Breast epithelium (tissue), 4 donors: ENCODE measurements around the gene KCNJ9. TPM values are rescaled to one million over a fixed set of nuclear protein-coding genes. Genes with fewer than 3 reads are reported as not detected.
A peak's percentile ranks its signal among the peaks of the same experiment; 100 is the strongest.
"Not testable (repeated sequence)": the region's sequence is repeated elsewhere in the genome, so short reads cannot be mapped to it uniquely, and the experiment has no call there.

Experiments used
- DNase-seq, 2 donors: peaks; one replicate each; pipeline ENCODE4 v3.0.0-alpha.2; 2019; ENCODE audit warnings: low spot score in 2 of 2
- H3K27ac ChIP-seq, 2 donors: fragments of 200-600 bp; sonication (generic) in 1 of 2; one replicate each; pipeline ENCODE4 v1.5.1; 2016 to 2019; ENCODE audit warnings: mild to moderate bottlenecking in 1 of 2
- H3K27me3 ChIP-seq, 2 donors: fragments of 200-600 bp; sonication (generic) in 1 of 2; one replicate each; pipeline versions ENCODE4 v1.5.1 to v1.6.0; 2017 to 2019; ENCODE audit warnings: control low read depth in 1 of 2, mild to moderate bottlenecking in 1 of 2
- H3K36me3 ChIP-seq: fragments of 200-600 bp; one replicate; pipeline ENCODE4 v1.5.1; 2019
- H3K4me1 ChIP-seq, 2 donors: fragments of 200-600 bp; sonication (generic); one replicate each; pipeline ENCODE4 v1.5.1; 2016 to 2019; ENCODE audit warnings: control low read depth in 1 of 2
- H3K4me3 ChIP-seq, 3 donors: fragments of 200-600 bp; sonication (generic); 1 replicate in 2 of 3; 2 replicates in 1 of 3; pipeline ENCODE4 v1.5.1; 2016 to 2019; ENCODE audit warnings: mild to moderate bottlenecking in 3 of 3, moderate library complexity in 2 of 3
- H3K9me3 ChIP-seq, 2 donors: fragments of 200-600 bp; sonication (generic) in 1 of 2; one replicate each; pipeline ENCODE4 v1.5.1; 2016 to 2019; ENCODE audit warnings: control low read depth in 1 of 2
- POLR2A ChIP-seq: fragments of 450-650 bp; IDR thresholded peaks from one replicate; pipeline ENCODE4 v1.6.1; 2016; ENCODE audit warnings: antibody characterized with exemption, mild to moderate bottlenecking, moderate library complexity
- POLR2AphosphoS5 ChIP-seq, 3 donors: sonication (generic); formaldehyde crosslinking; IDR thresholded peaks; one replicate each; pipeline ENCODE4 v1.6.1; 2017; ENCODE audit warnings: antibody characterized with exemption in 3 of 3
- intact Hi-C: fragments of 100-400 bp; cut with DNase I; formaldehyde crosslinking; loops from one replicate; pipeline ENCODE4 v1.15.1; 2023; ENCODE audit warnings: low total_unique reads
- total RNA-seq, 3 donors: library from RNA; depleted of rRNA; stranded (reverse); fragments of >200 nt; gene quantifications; one replicate each; pipeline ENCODE4 v1.1.0, GENCODE V29; 2016
- TF ChIP-seq, protein P1 (sequence below), 3 donors: fragments of 450-650 bp; IDR thresholded peaks; one replicate each; pipeline ENCODE4 v1.5.1; 2016 to 2017; ENCODE audit warnings: antibody characterized with exemption in 3 of 3, mild to moderate bottlenecking in 3 of 3, moderate library complexity in 3 of 3

KCNJ9 gene
- total RNA-seq, 3 donors from 2014 or later = not detected

DNA sequence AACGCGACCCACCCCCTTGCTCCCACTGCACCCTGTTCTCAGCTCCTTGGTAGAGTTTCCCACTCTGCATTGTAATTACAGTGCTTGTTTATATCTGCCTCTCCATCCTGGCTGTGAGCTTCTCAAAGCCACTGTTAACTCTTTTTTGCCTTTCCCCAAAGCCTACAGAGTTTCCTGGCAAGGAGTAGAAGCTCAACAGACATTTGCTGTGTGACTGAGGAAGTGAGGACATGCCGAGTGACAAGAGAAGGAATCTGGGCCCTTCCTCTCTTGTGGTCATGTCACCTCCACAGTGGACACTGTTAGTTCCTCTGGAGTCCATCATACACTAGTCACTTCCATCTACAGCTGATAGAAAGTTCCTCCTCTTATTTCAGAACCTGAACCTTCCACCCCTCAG is 23.1 kb downstream of the KCNJ9 start:
- H3K36me3 ChIP-seq = no peaks in the 10 kb centered on the region
- no peaks in the 10 kb centered on the region for H3K9me3 ChIP-seq
- no peak overlapping the region for H3K4me3 ChIP-seq
- H3K4me1 ChIP-seq = peaks cover 7 to 14% of the 10 kb centered on the region in 2 donors
- intact Hi-C loops = no loop called here
- TF ChIP-seq POLR2A (no peak), POLR2AphosphoS5 (IDR thresholded peaks at IDR 0.05) (no peak)
- TF ChIP-seq, protein P1, sequence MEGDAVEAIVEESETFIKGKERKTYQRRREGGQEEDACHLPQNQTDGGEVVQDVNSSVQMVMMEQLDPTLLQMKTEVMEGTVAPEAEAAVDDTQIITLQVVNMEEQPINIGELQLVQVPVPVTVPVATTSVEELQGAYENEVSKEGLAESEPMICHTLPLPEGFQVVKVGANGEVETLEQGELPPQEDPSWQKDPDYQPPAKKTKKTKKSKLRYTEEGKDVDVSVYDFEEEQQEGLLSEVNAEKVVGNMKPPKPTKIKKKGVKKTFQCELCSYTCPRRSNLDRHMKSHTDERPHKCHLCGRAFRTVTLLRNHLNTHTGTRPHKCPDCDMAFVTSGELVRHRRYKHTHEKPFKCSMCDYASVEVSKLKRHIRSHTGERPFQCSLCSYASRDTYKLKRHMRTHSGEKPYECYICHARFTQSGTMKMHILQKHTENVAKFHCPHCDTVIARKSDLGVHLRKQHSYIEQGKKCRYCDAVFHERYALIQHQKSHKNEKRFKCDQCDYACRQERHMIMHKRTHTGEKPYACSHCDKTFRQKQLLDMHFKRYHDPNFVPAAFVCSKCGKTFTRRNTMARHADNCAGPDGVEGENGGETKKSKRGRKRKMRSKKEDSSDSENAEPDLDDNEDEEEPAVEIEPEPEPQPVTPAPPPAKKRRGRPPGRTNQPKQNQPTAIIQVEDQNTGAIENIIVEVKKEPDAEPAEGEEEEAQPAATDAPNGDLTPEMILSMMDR (IDR thresholded peaks at IDR 0.05) = no peak
- peak overlapping the region; percentile 30 to 51 for H3K27ac ChIP-seq
- H3K27me3 ChIP-seq = no peaks in the 10 kb centered on the region
- DNase-seq = no peak

DNA sequence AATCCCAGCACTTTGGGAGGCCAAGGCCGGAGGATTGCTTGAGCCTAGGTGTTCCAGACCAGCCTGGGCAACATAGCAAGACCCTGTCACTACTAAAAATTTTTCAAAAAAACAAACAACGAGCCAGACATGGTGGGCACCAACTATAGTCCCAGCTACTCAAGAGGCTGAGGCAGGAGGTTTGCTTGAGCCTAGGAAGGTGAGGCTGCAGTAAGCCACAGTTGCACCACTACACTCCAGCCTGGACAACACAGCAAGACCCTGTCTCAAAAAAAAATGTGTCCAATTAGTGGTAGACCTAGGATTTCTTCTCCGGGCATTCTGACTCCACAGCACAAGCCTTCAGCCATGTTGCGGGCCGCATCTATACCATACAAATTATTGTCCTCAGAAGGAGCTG is 23.8 kb downstream of the KCNJ9 start:
- H3K27ac ChIP-seq = no peak overlapping the region
- TF ChIP-seq POLR2AphosphoS5 (IDR thresholded peaks at IDR 0.05) (no peak), POLR2A (no peak)
- TF ChIP-seq, protein P1 (IDR thresholded peaks at IDR 0.05) = no peak
- H3K27me3 ChIP-seq = no peaks in the 10 kb centered on the region
- intact Hi-C loops = no loop called here
- H3K4me3 ChIP-seq = no peak overlapping the region
- no peaks in the 10 kb centered on the region for H3K36me3 ChIP-seq
- no peak for DNase-seq
- H3K4me1 ChIP-seq = peaks cover 7 to 14% of the 10 kb centered on the region in 2 donors
- H3K9me3 ChIP-seq = no peaks in the 10 kb centered on the region

DNA sequence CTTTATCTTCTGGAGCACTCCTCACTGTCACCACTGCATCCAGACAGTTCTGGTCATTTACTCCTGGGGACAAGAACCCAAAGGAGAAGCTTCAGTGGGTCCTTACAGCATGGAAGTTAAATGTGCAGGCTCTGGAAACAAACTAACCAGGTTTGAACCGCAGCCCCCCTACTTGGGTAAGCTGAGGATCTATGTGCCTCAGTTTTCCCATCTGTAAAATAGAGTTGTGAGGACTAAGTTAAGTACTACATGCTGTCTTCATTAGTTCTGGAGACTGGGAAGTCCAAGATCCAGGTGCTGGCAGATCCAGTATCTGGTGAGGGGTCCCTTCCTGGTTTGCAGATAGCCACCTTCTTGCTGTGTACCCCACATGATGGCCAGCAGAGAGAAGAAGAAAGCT is 26.2 kb downstream of the KCNJ9 start:
- no peak overlapping the region for H3K4me3 ChIP-seq
- TF ChIP-seq, protein P1 (IDR thresholded peaks at IDR 0.05) = no peak
- H3K4me1 ChIP-seq = peaks cover 7 to 8% of the 10 kb centered on the region in 2 donors
- H3K27ac ChIP-seq = no peak overlapping the region
- DNase-seq = no peak
- H3K27me3 ChIP-seq = no peaks in the 10 kb centered on the region
- no peaks in the 10 kb centered on the region for H3K36me3 ChIP-seq
- intact Hi-C loops = no loop called here
- H3K9me3 ChIP-seq = no peaks in the 10 kb centered on the region

DNA sequence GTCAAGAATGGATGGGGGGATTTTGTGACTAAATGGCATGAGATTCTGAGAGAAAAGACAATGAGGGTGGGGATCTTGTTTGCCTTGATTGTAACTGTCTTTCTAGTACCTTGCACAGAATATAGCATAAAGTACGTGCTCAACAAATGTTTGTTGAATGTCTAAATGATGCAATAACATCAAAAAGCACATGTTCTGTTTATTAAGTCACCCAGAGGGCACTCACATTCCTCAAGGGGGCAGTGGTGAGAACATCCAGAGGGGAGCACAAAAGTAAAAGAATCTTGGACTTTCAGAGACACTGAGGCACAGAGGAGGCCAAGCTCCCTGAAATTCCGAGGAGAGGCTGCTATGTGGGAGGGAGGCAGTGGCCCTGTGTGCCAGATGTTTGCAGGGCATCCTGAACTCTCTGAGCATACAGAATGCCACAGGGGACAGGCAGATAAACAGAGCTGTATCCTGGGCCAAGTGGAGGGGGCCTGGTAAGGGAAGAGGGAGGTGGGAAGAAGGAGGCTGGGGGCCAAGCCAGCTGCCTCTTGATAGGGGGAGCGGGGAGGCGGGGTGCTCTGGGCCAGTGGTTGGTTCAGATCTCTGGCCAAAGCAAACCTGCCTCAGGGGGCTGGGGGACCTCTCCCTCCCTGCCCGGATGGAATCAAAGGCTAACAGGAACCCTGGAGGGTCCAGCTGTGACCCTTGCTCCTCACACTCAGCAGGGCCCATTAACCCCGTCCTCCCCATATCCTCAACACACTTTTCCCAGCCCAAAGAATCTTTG is 27.7 kb downstream of the KCNJ9 start:
- H3K27ac ChIP-seq = peak overlapping the region; percentile 7 to 25

DNA sequence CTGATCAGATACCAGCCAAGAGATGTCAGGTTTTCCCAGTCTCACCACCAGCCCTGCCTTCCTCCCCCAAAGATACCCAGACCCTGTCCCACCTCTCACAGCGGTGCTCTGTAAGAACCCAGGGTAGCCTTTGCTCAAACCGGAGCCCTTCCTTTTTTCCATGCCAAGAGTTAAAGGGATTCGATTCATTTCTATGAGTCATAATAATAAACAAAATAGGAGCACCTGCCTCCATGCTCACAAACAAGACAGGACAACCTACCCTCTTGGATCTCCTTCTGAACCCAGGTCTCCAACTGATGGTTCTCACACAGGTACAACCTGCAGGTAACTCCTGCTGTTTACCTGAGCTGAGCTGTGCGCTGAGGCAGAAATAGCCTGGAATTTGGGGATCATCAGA is 28.3 kb downstream of the KCNJ9 start:
- Histone ChIP-seq H3K27ac (peak overlapping the region; percentile 7 to 25), H3K4me1 (no peaks in the 10 kb centered on the region), H3K27me3 (no peaks in the 10 kb centered on the region), H3K36me3 (no peaks in the 10 kb centered on the region), H3K4me3 (no peak overlapping the region), H3K9me3 (no peaks in the 10 kb centered on the region)
- no peak for DNase-seq
- TF ChIP-seq POLR2A = no peak
- no peak for TF ChIP-seq POLR2AphosphoS5 (IDR thresholded peaks at IDR 0.05)
- TF ChIP-seq, protein P1 (IDR thresholded peaks at IDR 0.05) = no peak
- intact Hi-C loops = no loop called here

More for the DNA sequence above, 27.7 kb downstream of the KCNJ9 start:
- H3K9me3 ChIP-seq = no peaks in the 10 kb centered on the region
- no peaks in the 10 kb centered on the region for H3K36me3 ChIP-seq
- no peak overlapping the region for H3K4me3 ChIP-seq
- TF ChIP-seq POLR2AphosphoS5 (IDR thresholded peaks at IDR 0.05) (no peak), POLR2A (no peak)
- TF ChIP-seq, protein P1 (IDR thresholded peaks at IDR 0.05) = peak in 1 of 3 donors; percentile 17
- peaks cover under 1 to 4% of the 10 kb centered on the region in 2 donors for H3K4me1 ChIP-seq
- no peak for DNase-seq
- H3K27me3 ChIP-seq = no peaks in the 10 kb centered on the region
- intact Hi-C loops = no loop called here

DNA sequence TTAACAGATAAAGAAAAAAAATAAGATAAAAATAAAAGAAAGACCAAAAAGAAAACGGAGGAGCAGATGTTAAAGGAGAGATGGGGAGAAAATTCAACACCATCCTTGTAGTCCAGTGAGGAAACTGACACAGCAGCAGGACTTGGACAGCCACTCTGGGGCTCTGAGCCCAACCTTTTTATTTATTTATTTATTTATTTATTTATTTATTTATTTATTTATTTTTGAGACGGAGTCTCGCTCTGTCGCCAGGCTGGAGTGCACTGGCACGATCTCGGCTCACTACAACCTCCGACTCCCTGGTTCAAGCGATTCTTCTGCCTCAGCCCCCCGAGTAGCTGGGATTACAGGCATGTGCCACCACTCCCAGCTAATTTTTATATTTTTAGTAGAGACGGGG is 30.1 kb downstream of the KCNJ9 start:
- DNase-seq, H3K4me1 ChIP-seq, intact Hi-C loops, H3K27me3 ChIP-seq, H3K9me3 ChIP-seq, H3K27ac ChIP-seq, H3K36me3 ChIP-seq, H3K4me3 ChIP-seq: not testable (repeated sequence)
